NCI-H1105 treated with DMSO at 0.1 percent for 48 hours (cell line): Measurements from ENCODE around the gene ID3.

ENCODE experiments used
- DNase-seq: peaks from one replicate; lab custom pipeline; 2025; lab: John Stamatoyannopoulos, UW

ID3 gene, protein sequence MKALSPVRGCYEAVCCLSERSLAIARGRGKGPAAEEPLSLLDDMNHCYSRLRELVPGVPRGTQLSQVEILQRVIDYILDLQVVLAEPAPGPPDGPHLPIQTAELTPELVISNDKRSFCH

DNA sequence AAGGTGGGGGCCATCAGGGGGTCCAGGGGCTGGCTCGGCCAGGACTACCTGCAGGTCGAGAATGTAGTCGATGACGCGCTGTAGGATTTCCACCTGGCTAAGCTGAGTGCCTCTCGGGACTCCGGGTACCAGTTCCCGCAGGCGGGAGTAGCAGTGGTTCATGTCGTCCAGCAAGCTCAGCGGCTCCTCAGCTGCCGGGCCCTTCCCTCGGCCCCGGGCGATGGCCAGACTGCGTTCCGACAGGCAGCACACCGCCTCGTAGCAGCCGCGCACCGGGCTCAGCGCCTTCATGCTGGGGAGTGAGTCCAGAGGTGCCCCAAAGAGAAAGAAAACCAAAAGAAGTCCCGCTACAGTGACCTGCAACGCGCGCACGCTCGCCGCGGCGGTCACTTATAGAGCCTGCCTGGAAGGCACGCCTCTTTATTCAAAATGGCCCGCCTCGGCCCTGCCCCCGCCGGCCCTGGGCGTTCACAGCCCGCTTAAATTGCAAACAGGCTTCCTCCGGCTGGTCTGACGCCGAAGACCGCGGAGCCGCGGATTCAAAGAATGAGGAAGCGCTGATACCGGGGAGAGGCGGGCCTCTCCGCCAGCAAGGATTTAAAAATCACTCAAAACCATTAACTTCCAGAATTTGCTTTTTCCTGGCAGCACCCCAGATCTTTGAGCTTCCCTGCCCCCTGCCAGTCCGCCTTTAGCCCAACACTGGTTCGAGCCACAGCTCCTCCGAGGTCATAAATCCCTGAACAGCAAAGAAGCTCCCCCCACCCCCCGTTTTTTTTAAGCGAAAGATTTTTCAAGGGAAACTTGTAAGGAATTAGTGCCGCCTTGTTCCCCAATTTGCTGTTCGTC is at the start of gene ID3:
TSS of gene ID3 (minus strand) at position 366 of the 849 bp plus-strand sequence. CDS start at position 291, 75 bp downstream.
- DNase-seq = peak; percentile 94

DNA sequence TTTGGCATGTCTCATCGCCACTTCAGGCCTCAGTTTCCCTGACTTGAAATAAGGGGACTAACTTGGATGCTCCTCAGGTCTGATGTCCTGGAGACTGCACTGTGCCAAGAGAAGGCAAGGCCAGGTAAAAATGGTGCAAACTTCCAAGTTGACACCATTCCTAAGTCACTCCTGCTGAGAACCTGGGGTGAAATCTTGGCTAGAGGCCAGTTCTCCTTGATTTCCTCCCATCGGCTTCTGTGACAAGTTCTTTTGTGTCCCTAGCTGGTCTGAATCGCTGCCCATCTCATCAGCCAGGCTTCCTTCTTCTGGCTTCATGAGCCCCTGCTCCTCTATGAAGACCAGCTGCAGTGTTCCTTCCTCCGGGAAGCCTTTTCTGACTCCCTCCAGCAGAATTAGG is 48.6 kb upstream of the ID3 start:
- DNase-seq = no peak

DNA sequence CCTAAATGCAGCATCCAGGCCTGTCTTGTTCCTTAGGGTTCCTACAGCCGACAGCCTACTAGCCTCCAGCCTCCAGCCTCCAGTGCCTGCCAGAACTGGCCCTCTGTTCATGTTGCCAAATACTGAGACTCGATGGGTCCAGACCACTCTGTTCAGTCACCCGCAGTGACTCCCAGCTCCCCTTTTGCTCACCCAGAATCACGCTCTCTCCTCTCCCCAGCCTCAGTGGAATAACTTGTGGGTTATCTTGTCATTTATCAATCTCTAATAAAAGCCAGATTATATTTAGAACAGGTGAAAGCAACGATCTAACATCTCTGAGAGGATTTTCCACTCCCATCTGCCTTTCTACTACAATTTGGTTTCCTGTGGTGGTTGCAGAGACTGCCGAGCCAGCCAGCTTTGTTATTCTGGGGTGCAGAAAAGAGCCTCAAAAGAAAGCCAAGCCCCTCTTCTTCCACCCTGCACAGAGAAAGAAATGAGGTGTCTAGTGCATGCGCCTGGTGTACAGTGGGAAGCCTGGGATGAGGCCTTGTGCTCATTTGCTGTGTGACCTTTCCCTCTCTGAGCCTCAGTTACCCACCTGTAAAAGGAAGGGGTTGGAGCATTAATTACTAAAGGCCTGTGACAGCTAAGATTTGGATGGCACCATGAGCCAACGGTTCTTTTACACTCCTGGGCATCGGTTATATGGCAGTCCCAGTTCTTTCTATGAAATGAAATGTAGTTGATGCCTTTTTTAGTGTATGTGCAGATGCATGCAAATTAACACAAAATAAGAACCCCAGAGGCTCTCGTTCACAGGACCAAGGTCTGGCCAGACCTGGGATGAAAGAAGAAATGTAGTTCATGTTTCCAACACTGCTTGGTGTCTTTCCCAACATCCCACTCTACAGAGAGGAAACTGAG is 42.9 kb upstream of the ID3 start:
- DNase-seq = no peak

DNA sequence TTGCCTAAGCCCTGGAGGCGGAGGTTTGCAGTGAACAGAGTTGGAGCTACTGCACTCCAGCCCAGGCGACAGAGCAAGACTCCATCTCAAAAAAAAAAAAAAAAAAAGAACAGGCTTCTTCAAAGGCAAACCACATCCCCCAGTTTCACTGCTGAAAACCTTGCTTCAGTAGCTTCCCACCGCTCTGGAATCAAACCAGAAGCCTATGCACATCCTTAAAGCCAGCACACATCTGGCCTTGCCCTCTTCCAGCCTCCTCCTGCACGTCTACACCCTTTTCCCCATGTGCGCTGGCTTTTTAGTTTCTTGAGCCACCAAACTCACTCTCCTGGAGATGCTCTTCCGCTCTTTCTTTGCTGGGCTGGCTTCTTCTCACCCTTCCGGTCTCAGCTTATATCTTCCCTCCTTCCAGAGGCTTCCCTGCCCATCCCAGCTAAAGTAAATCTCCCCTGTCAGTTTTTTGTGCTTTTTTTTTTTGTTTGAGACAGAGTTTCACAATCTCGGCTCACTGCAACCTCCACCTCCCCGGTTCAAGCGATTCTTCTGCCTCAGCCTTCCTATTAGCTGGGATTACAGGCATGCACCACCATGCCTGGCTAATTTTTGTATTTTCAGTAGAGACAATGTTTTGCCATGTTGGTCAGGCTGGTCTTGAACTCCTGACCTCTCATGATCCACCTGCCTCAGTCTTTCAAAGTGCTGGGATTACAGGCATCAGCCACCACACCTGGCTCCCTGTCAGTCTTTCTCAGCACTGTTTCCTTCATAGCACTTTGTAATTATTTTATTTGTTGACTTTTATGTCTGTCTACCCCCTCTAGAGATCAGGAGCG is 42.0 kb upstream of the ID3 start:
- no peak for DNase-seq

DNA sequence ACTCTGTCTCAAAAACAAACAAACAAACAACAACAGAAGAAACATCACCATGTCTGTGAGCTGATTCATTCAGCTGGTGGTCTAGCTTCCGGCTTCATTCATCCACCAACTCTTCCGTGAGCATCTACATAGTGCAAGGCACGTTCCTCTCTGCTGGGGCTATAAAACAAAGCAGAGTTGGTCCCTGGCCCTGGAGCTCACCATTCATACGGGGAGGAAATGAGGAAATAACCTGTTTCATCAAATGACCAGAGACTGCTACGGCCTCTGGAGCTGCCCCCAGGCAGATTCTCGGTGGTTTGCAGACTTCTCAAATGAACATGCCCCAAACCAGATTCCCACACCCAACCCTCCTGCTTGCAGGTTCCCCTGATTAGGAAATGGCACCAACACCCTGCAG is 41.0 kb upstream of the ID3 start:
- no peak for DNase-seq

DNA sequence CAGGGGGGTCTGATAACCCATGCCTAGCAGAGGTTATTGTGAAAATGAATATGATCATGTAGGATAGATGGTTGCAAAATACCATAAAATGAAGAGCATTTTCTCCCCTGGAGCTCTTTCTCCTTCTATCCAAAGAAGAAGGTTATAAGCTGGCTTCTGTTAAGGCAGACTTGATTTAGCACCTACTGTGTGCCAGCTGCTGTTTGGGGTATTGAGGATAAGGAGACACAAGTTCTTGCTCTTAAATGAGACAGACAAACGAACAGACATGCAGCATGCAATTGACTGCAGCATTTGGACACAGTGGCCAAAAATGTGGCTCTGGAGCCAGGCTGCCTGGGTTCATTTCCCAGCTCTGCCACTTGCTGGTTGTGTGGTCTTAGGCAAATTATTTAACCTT is 39.8 kb upstream of the ID3 start:
- no peak for DNase-seq

DNA sequence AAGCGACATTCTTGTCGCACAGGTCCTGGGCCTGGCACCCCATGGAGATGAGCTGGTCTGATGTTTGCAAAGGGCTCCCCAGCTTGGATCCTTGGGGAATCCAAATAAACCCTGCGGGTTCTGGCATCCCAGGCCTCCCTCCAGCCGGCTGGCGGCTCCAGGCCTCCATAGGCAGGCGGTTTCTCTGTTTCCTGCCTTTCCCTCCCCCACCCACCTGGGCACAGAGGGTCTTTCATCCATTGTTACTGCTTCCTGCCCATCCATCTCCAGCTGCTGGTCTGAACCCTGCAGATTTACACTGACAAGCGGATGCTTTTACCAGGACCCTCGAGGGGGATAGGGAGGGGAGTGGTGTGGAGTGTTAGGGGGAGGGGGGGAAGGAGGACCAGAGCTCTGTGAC is 39.1 kb upstream of the ID3 start:
- no peak for DNase-seq

DNA sequence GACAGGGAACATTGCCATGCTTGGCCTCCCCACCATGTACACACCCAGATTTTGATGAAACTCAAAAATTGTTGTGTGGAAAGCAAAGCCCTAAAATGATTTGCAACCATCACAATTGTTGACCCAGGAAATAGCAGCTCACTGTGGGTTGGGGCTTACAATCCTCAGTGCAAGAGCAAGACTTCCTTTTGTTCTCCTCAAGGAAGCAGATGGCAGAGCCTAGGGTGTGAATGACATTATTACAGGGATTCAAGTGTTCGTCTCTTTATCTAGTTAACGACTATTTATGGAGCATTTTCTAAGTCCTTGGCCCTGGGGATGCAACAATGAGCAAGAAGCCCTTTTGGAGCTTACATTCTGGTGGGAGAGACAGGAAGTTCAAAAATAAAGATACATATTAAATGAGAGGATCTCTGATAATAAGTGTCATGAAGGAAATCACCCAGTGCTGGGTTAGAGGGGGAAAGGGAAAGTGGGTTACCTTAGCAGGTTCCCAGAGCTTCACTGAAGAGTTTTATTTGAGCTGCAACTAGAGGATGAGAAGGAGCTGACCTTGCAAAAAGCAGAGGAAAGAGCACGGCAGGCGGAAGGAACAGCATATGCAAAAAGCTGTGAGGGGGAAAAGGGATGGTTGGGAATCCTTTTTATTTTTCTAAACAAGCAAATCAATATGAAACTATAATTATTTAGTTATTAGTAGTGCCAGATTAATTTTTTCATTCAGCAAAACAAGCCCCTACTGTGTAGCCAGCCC is 38.5 kb upstream of the ID3 start:
- no peak for DNase-seq

DNA sequence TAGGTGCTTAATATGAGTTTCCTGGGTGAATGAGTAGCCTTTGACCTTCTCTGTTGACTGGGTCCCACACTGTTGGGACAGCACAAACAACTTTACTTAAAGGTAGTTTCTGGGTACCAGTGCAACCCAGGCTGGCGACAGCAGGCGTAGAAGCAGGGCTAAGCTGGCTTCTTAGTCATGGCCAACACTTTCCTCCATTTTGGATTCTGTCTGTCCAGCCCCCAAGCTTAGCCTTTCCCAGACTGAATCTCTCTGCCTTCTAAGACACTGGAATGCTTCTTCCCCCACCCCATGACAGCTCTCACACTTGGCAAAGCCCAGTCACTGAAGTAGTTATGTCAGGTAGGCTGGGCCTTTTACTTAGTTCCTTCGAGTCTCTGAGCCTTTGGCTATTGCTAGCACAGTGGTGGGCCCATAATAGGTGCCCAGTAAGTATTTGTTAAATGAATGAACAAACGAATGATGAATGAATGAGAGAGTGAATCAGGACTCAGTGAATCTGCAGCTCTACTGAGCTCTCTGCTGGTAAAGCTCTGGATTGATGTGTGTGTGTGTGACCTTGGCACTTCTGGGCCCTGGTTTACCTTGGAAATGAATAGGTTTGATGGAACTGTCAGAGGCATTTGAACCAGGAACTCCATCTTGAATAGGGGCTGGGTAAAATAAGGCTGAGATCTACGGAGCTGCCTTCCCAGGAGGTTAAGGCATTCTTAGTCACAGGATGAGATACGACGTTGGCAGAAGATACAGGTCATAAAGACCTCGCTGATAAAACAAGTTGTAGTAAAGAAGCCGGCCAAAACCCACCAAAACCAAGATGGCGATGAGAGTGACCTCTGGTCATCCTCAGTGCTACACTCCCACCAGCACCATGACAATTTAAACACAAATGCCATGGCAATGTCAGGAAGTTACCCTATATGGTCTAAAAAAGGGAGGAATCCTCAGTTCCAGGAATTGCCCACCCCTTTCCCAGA is 37.4 kb upstream of the ID3 start:
- DNase-seq = no peak

DNA sequence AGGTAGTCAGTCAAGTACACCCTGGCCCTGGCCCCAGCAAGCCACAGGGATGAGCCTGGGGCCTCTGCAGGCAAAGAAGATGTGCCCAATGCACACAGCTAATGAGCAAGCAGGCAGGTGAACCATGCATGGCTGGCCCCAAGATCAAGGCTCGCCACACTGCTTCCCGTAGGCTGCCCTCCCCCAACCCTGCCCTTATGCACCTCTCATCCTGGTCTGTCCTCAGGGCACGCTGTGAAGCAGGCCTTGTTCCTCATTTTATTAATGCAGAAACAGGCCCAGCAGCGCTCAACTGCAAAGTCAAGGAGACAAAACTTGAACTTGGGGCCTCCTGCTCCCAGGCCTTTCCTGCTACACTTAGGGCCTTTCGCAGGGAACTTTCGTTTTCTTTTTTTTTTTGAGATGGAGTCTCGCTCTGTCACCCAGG is 35.6 kb upstream of the ID3 start:
- DNase-seq = no peak

DNA sequence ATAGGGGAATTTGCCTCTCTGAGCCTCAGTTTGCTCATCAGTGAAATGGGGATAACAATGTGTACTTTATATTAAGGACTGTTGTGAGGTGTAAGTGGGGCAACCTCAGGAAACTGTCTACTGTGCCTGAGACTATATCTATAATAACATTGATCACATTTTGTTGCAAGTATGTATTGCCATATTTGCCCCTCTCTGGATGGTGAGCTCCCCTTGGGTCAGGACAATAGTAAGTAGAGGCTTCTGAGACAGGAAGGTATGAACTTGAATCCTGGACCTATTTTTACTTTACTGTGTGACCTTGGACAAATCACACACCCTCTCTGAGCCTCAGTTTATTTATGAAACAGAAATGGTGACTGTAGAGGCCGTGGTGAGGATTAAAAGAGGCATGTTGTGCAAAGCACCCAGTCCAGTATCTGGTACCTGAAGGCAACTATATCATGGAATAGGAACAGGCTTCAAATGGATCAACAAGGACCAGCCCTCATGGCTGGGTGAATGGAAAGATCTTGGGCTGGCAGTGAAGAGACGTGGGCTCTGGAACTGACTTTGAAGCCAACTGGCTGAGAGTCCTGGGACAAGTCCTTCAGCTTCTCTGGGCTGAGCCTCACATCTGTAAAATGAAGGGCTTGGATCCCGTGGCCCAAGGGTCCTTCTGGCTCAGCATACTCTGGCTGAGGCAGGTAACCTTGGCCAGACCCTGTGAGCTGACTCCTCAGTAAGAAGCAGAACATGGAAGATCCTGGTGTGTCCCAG is 35.0 kb upstream of the ID3 start:
- no peak for DNase-seq

DNA sequence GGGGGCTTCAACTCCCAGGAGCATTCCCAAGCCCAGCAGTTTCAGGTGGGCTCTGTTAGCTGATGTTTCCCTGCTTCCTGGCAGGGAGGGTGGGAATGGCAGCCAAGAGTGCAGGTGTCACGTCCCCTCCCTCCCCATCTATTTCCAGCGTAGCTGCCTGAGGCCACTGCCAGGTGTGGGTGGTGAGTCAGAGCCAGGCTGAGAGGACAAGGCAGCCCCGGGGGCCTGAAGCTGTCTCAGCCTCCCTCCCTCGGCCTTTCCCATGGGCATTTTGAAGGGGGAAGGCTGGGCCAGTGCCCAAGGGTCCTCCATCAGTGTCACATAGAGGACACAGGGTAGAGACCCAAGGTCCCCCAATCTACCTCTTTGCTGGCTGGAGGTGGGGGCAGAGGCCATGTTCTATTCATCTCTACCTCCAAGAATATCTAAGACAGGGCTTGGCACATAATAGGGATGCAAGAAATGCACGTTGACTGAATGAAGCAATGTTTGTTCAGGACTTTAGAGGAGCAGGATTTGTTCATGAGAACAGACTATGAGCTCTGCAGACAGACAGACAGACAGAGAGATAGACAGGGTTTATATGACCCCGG is 34.4 kb upstream of the ID3 start:
- DNase-seq = peak; percentile 83

DNA sequence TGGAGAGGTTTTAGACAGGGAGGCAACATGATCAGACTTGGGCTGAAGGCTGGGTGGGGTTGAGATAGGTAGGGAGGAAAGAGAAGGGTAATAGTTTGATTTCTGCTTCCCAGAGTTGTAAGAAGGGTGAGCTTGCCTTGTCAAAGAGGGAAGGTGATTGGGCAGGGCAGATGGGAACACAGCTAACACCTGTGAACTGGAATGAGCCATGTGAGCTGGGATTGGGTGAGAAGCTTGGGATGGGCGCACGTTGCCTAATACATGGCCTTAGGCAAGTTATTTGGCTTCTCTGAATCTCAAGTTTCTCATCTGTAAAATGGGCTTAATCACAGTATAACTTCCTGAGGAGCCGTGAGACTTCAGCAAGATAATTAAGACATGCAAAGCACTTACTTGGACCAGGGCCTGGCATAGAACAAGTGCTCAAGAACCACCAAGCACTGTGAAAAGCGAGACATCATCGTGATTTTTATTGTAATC is 33.8 kb upstream of the ID3 start:
- peak; percentile 92 for DNase-seq

DNA sequence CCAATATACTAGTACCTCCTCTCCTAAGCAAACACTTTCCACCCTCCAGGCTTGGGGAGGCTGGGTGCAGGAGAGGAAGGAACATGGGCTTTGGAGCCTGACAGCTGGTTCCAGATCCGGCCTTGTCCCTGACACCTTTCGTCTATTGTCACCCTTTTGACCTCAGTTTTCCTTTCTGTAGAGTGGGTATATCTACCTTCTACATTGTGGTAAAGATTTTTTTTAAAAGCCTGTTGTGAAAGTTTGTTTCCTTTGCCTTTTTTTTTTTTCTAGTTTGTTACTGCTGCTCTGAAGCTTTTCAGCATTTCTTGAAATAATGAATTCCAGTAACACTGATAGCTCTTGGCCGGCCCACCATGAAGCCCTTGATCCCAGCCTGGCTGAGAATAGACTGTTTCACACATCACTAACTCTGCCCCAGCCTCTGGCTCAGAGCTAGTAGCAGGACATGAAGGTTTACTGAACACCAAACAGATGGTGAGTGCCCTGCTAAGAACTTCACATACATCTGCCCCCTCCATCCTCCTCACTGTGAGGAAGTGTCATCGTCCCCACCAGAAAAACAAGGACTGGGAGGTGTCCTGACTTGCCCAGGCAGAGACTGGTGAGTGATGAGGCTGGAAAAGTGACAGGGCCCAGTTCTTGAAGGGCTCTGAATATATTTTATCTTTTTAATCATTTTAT is 33.0 kb upstream of the ID3 start:
- peak; percentile 92 for DNase-seq

DNA sequence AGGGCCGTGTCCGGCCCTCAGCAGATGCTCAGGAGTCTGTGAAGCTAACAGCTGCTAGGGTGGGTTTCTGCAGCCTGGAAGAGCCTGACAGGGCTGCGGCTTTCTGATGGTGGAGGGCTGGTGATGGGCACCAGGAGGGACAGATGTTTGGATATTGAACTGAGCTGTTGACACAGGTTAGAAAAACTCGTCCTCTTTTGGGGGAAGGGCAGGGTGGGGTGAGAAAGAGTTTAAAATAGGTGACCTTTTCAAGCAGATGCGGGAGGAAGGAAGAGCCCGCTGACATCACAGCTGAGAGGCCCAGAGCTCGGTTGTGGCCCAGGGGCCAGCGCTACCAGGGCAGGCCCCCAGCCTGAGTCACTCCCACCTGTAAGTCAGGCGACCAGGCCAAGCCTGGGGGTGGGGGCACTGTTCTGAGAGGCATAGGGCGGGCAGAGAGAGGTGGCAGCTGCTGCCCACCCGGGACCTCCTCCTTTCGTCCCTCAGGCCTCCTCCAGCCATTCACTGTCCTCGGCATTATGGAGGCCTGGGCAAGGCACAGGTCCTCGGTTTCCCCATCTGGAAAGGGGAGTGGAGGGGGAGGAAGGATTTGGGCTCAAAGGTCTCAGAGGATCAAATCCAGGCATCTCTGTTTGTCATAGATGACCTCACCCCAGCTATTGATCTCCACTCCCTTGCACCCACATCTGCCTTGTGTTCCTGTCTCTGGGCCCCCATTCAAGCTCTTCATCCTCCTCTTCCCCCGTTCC is 32.3 kb upstream of the ID3 start:
- DNase-seq = no peak

DNA sequence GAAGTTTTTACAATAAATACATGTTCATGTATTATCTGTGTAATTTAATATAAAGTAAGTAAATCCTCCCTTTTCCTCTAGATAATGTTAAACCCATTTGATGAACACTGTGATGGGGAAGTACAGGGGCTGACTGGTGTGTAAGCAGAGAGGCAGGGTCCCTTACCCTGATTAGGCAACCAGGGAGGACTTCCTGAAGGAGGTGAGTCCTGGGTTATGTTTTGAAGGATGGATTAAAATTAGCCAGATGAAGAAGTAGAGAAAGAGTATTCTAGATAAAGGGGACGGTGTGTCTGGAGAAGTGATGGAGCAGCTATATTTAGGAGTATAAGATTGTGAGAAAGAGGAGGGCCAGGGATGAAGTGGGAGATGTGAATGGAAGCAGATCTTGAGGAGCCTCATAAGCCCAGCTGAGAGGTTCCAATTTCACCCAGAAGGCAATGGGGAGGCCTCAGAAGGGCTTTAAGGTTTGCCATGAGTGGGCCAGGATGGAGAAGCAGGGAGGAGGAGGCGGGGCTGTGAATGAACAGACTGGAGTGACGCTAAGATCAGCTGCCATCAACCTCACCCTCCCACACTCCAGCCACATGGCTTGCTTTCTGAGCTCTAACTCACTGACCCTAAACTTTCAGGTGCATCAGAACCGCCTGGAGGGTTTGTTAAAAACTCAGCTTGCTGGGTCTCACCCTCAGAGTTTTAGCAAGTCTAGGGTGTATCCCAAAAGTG is 30.9 kb upstream of the ID3 start:
- DNase-seq = no peak

DNA sequence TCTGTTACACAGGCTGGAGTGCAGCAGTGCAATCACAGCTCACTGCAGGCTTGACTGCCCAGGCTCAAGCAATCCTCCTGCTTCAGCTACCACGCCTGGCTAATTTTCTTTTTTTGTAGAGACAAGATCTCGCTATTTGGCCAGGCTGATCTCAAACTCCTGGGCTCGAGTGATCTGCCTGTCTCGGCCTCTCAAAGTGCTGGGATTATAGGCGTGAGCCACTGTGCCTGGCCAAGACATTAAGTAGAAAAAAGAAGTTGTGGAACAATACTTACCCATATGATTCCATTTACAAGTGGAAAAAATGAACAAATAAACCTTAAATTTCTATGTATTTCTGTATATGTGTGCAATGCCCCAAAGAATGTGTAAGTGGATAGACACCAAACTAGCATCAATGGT is 30.3 kb upstream of the ID3 start:
- DNase-seq = no peak
